ENCODE results near the gene GATAD2A.
"Not testable (repeated sequence)": the region's sequence is repeated elsewhere in the genome, so short reads cannot be mapped to it uniquely, and the experiment has no call there.

Gene GATAD2A

GRCh38 chr19:19368087-19368486 lies 37.4 kb upstream of the GATAD2A start:
- TF ChIP-seq REST (IDR thresholded peaks at IDR 0.05; ENCODE audit: insufficient replicate concordance, low read depth) (no peak), POLR2AphosphoS5 (IDR thresholded peaks at IDR 0.05; ENCODE audit: low read depth) (no peak), CTCF (IDR thresholded peaks at IDR 0.05; ENCODE audit: insufficient read depth, low read length) (no peak), SPI1 (IDR thresholded peaks at IDR 0.05; ENCODE audit: borderline replicate concordance, low read depth) (no peak), GABPA (IDR thresholded peaks at IDR 0.05; ENCODE audit: low read depth) (no peak)
- Histone ChIP-seq H3K27ac (replicated peaks) (no peak overlapping the region), H3K27me3 (ENCODE audit: insufficient read depth, poor library complexity, severe bottlenecking) (no peaks in the 10 kb centered on the region), H3K4me3 (replicated peaks; ENCODE audit: insufficient read depth, low read length) (no peak overlapping the region)
- no peak for DNase-seq (ENCODE audit: low read depth in 1 of 2, low spot score in 1 of 2)

DNA sequence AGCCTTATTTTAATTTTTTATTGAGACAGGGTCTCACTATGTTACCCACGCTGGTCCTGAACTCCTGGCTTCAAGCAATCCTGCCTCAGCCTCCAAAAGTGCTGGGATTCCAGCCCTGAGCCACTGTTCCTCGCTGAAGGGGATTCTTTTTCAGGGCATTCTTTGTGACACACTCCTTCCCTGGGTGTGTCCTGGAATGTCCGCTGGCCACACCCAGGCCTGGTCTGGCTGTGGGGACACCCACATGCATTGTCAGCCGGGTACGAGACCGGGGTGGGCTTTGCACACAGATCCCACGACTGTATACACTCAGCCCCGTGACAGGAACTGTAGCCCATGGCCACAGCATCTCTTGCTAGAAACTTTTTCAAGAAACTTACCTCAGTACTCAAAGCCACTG lies 34.4 kb upstream of the GATAD2A start:
- no peak for TF ChIP-seq POLR2AphosphoS5 (IDR thresholded peaks at IDR 0.05; ENCODE audit: low read depth)
- no peak for TF ChIP-seq GABPA (IDR thresholded peaks at IDR 0.05; ENCODE audit: low read depth)
- no peak for TF ChIP-seq CTCF (IDR thresholded peaks at IDR 0.05; ENCODE audit: insufficient read depth, low read length)
- Histone ChIP-seq H3K4me3 (replicated peaks; ENCODE audit: insufficient read depth, low read length) (no peak overlapping the region), H3K27ac (replicated peaks) (no peak overlapping the region)

GRCh38 chr19:19372656-19373416 lies 32.6 kb upstream of the GATAD2A start:
- peak; percentile 81 for TF ChIP-seq GABPA (IDR thresholded peaks at IDR 0.05; ENCODE audit: low read depth)
- TF ChIP-seq POLR2AphosphoS5 (IDR thresholded peaks at IDR 0.05; ENCODE audit: low read depth), result no peak
- peak; percentile 61; the same call in 1 of the 2 replicates for TF ChIP-seq SPI1 (IDR thresholded peaks at IDR 0.05; ENCODE audit: borderline replicate concordance, low read depth)
- Histone ChIP-seq H3K27ac (replicated peaks) (peak overlapping the region; percentile 55), H3K4me3 (replicated peaks; ENCODE audit: insufficient read depth, low read length) (peak overlapping the region; percentile 6), H3K27me3 (ENCODE audit: insufficient read depth, poor library complexity, severe bottlenecking) (no peaks in the 10 kb centered on the region)
- peak; percentile 86 to 89 for DNase-seq (ENCODE audit: low read depth in 1 of 2, low spot score in 1 of 2)

More for the DNA sequence above, 34.4 kb upstream of the GATAD2A start:
- no peaks in the 10 kb centered on the region for H3K27me3 ChIP-seq (ENCODE audit: insufficient read depth, poor library complexity, severe bottlenecking)
- no peak for DNase-seq (ENCODE audit: low read depth in 1 of 2, low spot score in 1 of 2)

DNA sequence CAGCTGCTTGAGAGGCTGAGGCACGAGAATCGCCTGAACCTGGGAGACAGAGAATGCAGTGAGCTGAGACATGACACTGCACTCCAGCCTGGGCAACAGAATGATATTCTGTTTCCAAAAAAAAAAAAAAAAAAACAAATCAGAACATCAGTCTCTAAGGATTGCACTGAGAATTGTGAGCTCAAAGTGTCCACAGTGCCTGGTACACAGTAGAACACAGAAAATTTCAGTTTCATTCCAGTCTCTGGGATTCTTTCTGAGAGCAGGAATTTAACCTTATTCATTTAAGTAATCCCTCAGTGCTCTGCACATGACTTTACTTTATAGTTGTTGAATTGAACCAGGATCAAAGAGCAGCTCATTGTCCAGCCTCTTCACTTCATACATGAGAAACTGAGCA lies 25.9 kb upstream of the GATAD2A start:
- Histone ChIP-seq H3K27me3 (ENCODE audit: insufficient read depth, poor library complexity, severe bottlenecking) (no peaks in the 10 kb centered on the region), H3K4me3 (replicated peaks; ENCODE audit: insufficient read depth, low read length) (no peak overlapping the region), H3K27ac (replicated peaks) (no peak overlapping the region)
- DNase-seq (ENCODE audit: low read depth in 1 of 2, low spot score in 1 of 2), result no peak
- no peak for TF ChIP-seq POLR2AphosphoS5 (IDR thresholded peaks at IDR 0.05; ENCODE audit: low read depth)
- TF ChIP-seq REST (IDR thresholded peaks at IDR 0.05; ENCODE audit: insufficient replicate concordance, low read depth), result no peak
- TF ChIP-seq SPI1 (IDR thresholded peaks at IDR 0.05; ENCODE audit: borderline replicate concordance, low read depth), result no peak
- TF ChIP-seq GABPA (IDR thresholded peaks at IDR 0.05; ENCODE audit: low read depth), result no peak
- TF ChIP-seq CTCF (IDR thresholded peaks at IDR 0.05; ENCODE audit: insufficient read depth, low read length), result no peak

DNA sequence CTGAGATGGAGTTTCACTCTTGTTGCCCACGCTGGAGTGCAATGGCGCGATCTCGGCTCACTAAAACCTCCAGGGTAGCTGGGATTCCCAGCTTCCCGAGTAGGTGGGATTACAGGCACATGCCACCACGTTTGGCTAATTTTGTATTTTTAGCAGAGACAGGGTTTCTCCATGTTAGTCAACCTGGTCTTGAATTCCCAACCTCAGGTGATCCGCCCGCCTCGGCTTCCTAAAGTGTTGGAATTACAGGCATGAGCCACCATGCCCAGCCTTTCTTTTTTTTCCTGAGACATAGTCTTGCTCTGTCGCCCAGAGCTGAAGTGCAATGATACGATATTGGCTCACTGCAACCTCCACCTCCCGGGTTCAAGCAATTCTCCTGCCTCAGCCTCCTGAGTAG lies 25.2 kb upstream of the GATAD2A start:
- H3K27me3 ChIP-seq (ENCODE audit: insufficient read depth, poor library complexity, severe bottlenecking); H3K4me3 ChIP-seq (replicated peaks; ENCODE audit: insufficient read depth, low read length); DNase-seq (ENCODE audit: low read depth in 1 of 2, low spot score in 1 of 2); H3K27ac ChIP-seq (replicated peaks): not testable (repeated sequence)
